ENCODE results near the gene ADGRL2.
A peak's percentile ranks its signal among the peaks of the same experiment; 100 is the strongest.

Gene ADGRL2
- long read RNA-seq, donor 1, partial matches to known transcripts = 0 of 2 reads
- long read RNA-seq, donor 1, other reads (novel, unspliced or antisense) = 0 of 2 reads
- long read RNA-seq, donor 2, partial matches to known transcripts = 5 of 5 reads
- long read RNA-seq, donor 2, other reads (novel, unspliced or antisense) = 0 of 5 reads
- long read RNA-seq, donor 3, partial matches to known transcripts = 7 of 7 reads
- long read RNA-seq, donor 3, other reads (novel, unspliced or antisense) = 0 of 7 reads
- long read RNA-seq, donor 4, partial matches to known transcripts = 11 of 20 reads
- long read RNA-seq, donor 4, other reads (novel, unspliced or antisense) = 9 of 20 reads
- long read RNA-seq, donor 5, partial matches to known transcripts = 10 of 10 reads
- long read RNA-seq, donor 5, other reads (novel, unspliced or antisense) = 0 of 10 reads
- long read RNA-seq, donor 6, partial matches to known transcripts = 79 of 92 reads
- long read RNA-seq, donor 6, other reads (novel, unspliced or antisense) = 13 of 92 reads
- long read RNA-seq, donor 7, partial matches to known transcripts = 48 of 58 reads
- long read RNA-seq, donor 7, other reads (novel, unspliced or antisense) = 9 of 58 reads
- long read RNA-seq, donor 8, partial matches to known transcripts = 0 of 2 reads
- long read RNA-seq, donor 8, other reads (novel, unspliced or antisense) = 0 of 2 reads

DNA sequence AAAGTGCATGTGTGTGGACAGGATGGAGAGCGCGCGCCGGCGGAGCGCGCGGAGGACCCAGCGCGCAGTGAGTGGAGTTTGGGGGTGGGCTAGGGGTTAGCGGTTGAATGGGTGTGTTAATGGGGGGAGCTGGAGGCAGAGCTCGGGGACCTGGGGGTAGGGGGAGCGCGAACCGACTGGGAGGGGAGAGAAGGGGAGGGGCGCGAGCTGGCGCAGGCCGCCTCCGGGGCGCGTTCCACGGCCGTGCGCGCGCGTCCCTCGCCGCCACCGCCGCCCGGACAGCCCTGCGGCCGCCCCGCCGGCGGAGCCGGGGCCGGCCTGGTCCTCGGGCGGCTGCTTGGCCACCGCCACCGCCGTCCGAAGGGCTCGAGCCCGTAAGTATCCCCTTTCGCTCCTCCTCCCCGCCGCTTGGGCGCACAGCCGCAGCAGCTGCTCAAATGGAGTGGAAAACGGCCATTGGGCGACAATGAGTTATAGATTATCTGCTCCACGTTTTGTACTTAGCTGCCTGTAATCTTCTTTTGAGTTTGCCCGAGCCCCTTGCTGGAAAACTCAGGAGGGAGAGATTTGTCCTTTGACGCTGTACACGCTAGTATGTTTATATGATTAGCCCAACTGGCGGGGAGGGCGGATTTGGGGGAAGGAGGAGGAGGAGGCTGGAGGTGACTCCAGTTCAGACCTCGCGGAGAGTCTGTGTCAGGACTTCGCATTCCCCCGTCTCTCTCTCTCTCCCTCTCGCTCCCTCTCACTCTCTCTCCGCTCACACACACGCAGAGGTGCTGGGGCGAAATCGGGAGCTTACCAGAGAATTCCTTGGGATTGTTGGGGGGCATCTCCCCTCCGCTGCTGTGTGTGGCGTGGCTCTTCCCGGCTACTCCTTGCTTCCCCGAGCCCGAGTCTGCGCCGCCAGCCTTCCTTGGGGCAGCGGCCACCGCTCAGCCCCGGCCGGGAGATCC lies at the start of gene ADGRL2:
TSS of gene ADGRL2 (plus strand) at position 240 of the 956 bp plus-strand sequence. CDS start 36,051 bp downstream, outside the sequence.
- peak; percentile 95 for DNase-seq

DNA sequence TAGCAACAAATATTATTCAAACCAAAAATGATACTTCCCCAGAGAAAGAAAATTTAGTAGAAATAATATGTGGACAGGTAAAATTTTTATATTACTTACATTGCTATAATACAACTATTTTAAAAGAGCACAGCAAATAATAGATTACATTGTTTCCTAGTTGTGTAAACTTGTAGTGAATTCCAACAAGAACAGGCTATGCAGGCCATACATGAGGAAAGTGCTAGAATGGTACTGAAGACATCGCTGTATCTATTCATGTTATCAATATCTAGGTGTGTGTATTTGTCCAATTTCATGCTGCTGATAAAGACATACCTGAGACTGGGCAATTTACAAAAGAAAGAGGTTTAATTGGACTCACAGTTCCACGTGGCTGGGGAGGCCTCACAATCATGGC lies 47.9 kb upstream of the ADGRL2 start:
- DNase-seq = no peak

DNA sequence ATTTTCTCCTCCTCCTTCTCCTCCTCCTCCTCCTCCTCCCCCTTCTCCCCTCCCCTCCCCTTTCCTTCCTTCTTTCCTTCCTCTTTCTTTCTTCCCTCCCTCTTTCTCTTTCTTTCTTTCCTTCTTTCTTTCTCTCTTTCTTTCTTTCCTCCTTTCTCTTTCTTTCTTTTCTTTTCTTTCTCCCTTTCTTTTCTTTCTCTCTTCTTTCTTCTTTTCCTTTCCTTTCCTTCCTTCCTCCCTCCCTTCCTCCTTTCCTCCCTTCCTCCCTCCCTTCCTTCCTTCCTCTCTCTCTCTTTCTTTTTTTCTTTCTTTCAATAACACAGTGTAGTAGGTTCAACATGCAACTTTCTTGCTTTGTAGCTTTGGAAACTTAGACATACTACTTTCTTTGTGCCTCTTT lies 46.3 kb upstream of the ADGRL2 start:
- no peak for DNase-seq

DNA sequence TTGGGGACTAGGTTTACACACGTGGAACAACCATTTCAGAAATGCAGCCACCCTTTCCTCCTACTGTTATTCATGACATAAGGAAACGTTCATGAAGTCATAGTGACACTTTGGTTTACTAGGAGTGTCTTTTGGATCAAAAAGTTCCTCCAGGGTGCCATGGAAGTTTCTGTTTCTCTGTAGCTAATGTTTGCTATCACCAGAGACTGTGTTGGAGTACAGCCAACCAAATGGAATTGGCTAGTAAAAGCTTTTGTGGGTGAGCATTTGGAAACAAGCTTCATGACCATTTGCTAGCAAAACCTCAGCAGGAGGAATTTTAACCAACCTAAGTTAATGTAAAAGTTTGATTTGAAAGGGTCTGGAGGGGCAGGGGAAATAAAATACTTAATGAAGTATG lies 43.9 kb upstream of the ADGRL2 start:
- no peak for DNase-seq

DNA sequence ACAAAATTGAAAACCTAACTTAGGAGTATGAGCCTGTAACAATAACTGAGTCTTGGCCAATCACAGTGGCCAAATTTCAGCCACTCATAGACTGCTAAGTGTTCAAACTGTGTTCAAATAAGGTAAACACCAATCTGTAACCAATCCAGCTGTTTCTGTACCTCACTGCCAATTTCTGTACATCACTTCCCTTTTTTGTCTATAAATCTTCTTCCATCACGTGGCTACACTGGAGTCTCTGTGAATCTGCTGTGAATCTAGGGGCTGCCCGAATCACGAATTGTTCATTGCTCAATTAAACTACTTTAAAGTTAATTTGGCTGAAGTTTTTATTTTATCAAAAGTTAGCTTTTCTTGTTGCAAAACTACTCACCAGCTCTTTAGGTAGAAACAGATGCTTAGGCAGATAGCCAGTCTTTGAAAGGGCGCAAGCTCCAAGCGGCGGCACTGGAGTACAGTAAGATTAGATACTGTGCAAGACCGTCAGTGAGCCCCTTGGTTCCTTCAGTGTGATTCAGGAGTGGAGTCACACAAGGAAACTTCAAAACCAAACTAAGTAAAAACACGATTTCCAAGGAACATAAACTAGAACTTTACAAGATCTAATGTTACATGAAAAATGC lies 43.2 kb upstream of the ADGRL2 start:
- no peak for DNase-seq

DNA sequence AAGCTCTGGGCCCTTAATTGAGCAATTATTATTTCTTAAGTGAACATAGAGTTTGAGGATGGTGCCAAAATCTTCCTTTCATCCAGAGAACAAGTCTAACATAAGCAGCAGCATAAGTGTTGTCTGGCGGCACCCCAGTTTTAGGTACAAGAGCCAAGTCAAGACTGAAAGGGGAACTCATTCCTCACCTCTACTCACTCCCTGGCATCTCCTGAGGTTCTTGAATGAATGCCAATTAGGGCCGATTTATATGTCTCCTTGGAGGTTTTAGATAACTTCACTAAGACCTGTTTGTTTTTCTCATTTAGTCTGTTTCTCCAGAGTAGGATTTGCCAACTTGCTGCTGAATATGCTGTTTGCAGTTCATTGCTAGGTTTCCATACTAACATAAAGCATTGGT lies 42.6 kb upstream of the ADGRL2 start:
- DNase-seq = no peak

DNA sequence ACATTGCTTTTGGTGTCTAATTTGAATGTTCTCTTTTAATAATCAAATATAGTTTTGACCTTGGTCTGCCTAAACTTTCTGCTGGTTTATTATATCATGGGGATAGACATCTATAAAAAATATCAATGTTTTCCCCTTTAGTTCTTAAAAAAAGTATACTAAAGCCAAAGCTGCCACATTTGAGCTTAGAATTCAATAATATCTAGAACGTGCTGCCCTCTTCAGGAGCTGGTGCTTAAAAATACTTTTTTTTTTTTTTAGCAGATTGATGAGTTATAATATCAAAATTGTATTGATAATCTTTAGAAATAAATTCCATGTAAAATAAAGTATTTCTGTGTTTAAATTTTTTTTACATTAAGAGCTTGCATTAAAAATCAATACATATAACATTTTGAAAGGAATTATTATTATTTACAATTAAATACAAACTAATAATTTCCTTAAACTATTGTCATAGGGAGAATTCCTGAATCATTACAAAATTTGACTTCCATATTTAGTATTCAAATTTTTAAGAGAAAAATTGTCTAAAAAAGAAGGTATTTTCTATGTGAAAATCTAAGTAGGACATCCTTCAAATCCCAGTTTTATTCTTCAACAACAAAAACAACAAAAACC lies 40.1 kb upstream of the ADGRL2 start:
- DNase-seq = no peak

DNA sequence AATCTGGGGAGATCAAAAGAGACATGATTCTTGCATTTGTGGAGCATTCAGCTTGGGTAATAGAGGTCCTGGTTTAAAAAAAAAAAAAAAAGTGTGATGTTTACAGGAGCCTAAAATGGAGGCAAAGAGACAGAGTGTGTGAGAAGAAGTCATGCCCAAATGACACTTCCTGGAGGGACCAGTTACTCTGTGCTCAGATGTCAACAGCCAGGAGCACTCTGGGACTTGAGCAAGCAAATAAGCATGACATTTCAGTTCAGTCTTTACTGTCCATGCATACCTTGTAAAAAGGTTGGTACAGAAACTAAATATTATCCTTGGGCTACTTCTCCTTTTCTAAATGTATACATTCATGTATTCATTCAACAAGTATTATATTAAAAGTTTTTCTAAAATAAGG lies 25.2 kb upstream of the ADGRL2 start:
- DNase-seq = no peak

DNA sequence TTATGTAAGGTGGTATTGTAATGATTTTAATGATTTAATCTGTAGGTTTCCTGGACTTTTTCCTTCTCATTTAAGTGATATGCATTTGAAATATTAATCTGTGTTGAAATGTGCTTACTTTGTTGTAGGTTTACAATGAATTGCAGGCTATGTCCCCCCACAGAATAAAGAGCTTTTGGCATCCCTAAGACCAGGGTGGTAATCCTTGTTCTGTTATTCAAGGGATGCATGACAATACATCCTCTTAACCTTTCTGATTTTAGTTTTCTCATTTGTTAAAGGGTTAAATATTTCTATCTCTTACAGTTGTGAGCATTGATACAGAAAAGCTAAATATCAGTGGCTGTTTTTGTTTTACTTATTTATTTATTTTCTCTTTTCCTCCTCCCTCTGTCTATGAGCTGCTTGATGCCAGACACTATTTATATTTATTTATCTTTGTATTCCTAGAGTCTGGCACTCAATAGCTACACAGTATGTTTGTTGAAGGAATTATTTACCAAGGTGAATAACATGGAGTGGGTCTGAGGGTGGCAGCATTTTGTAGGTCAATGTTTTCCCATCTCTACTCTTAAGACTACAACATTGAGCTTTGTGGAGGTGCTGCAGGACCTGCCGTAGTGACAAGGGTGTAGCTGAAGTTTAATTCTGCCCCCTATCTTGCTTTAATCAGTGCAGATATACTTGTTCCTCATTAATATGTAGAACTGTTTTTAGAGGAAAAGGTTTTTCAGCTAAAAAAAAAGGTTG lies 19.9 kb upstream of the ADGRL2 start:
- DNase-seq = no peak

DNA sequence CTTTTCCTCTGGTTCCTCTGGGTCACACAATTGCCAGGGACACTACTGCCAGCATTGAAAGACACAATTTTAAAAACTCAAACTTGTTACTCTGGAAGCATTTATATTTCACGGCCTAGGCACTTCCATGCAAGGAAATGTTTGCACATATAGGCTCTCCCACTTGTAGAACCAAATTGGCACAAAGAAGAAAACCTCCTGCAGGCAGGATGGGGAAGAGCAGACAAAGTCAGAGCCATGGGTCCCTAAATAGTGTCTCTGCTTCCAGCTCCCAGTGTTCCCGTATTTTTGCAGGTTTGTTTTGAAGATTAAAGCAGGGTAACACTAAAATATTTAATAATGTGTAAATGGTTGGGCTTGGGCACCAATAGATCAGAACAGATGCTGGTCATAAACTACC lies 19.0 kb upstream of the ADGRL2 start:
- DNase-seq = no peak

DNA sequence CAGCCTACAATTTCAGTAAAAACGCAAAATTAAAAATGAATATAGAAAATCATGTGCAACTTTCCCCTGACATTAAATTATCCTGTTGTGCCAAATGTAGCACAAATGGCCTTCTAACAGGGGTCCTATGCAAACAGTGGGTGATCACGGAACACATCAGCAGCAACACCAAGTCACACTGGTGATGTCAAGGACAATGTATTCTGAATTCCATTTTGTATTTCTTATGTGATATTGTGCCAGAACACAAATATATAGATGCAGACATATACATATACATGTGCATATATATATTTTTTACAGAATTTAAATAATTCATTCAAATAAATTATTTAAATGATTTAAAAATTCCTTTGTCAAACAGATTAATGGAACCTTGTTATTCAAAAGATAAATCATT lies 8.6 kb upstream of the ADGRL2 start:
- DNase-seq = no peak

DNA sequence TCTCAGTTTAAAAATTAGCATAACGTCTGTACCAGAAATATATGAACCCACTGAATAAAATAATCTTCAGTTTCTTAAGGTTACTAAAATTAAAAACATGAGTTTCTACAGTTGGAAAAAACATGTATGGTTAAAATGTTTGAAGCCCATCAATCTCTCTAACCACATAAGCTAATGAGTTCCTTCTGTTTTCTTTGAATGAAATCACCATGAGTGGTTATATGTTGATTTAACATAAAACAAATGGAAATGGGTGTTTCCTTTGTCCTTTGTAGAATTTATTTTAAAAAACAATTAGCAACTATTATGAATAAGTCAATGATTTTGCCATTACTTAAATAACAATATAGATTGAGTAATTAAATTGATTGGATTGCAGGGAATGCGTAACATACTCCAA lies 3.0 kb upstream of the ADGRL2 start:
- DNase-seq = no peak

DNA sequence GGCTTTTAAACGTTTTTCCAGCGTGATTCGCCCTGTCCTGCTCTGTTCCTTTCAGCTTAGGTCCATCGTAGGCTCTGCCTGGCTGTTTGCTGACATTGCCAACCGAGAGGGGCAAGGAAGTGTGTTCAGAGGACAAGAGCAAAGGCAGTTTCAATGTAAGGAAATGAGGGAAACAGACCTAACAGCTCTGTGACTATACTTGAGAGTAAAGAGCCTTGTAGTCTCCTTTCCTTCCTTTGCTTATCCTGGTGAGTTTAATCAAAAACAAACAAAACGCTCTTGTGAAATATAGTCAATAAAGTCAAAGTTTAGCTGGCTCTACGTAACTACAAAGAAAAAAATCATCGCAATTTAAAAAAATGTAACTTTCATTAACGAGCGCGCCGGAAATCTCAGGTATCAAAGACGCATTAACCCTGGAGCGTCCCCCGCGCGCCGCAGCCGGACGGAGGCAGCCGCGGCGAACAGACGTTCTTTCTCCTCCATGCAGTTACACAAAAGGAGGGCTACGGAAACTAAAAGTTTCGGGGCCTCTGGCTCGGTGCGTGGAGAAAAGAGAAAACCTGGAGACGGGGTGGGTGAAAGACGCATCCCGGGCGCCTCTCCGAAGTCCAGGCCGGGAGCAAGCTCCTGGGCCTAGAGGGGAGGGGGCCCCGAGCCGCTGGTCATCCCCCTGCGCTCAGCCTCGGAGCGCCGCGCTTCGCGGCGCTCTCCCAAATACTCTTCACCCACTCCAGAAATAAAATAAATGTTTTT lies 617 bp upstream of the ADGRL2 start:
- peak; percentile 98 for DNase-seq

DNA sequence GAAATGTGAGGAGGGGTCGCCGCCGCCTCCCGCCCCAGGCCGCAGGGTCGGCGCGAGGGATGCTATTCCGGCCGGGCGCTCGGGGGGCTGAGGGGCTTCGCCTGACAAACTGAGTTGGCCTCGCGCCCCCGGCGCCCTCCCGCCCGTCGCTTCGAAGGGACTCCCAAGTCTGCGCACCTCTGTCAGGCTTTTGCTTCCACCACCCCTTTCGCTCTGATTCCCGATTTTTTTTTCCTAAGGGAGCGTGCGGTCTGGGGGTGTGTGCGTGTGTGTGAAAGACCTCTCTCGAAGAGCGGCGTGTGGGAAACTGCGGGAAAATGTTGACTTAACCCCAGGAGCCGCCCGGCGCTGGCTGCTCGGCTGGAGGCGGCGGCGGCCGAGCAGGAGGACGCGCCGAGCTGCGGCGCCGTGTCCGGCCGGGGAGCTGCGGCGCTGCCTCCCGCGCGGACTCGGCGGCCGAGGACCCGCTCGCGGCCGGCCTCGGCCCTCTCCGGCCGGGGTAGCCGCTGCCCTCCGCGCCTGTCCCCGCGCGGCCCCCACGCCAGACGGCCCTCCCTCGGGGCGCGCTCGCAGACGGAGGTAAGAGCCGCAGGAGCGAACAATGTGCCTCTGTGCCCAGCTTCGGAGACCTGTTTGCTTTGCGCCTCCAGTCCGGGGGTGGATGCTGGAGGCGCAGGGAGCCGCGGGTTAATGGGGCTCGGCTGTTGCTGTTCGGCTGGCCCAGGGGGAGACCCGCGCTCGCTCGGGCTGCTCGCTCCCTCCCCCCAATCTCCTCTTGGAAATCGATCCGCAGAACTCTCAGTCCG lies 1.1 kb downstream of the ADGRL2 start:
- DNase-seq = peak; percentile 95

DNA sequence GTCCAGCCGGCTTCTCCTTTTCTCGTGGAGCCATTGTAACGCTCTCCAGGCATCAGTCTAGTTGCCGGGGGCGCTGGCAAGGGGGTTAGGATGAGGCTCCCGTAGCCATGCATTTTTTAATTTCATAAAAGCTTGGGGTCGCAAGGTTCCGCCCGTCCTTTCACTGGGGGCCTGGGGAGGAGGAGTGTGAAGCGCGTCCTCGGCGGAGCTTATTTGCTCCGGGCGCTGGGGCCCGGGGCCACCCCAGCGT lies 1.6 kb downstream of the ADGRL2 start:
- DNase-seq = no peak

DNA sequence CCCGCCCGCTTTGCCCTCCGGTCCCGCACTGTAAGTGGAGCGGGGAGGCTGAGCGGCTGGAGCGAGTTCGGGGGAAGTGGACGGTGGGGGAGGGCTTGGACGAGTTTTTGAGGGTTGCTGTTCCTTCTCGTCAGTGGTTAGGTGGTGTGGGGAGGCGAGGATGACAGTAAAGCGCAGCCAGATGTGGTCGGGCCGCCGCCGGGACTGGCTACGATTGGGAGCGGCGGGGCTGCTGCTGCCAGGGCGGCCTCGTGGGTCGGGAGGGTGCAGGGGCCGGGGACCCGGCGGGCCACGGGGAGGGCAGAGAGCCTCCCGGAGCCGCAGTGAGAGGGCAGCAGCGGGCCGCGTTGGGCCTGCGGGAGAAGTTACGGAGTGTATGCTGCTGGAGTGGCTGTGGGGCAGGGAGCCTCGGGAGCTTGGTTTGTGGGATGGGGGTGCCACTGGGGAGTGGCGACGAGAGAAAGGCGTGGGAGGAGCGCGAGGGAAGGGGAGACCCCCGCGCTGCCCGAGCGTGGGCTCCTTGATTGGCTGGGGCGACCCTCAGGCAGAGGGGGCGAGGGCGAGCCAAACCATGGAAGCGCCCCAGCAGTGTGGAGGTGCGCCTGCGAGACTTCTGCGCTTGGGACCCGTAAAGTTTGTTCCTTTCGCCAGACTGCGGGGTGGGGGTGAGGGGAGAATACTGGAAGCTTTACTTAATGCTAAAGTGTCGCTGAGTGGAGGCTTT lies 2.1 kb downstream of the ADGRL2 start:
- DNase-seq = peak; percentile 88

DNA sequence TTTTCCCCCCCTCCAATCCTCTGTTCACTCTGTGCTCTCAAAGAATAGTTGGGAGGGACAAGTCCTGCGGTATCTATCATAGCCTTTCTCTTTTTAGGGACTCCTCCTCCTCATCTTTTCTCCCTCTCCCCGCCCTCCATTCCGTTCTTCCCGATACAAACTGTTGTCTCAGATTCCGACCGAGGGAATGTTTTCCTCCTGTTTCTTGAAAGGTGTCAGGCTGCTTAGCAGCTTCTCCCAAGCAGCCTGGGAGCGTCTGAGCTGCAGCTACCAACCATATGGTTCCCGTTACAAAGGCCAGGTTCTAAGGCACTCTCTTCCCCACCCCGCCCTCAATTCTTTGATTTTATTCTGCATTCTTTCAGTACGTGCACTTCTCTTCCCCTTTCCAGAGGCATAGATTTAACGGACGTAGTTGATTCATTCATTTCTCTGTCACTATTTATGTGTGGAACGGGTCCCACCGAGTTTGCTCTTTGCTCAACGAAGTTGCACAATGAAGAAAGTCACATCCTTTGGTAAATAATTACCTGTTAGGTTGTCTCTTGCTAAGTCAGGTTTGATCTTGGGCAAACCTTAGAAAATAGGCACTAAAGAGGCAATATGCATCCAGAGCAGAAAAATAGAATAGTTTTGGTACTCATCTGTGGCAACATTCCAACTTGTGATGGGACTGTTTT lies 2.8 kb downstream of the ADGRL2 start:
- no peak for DNase-seq

DNA sequence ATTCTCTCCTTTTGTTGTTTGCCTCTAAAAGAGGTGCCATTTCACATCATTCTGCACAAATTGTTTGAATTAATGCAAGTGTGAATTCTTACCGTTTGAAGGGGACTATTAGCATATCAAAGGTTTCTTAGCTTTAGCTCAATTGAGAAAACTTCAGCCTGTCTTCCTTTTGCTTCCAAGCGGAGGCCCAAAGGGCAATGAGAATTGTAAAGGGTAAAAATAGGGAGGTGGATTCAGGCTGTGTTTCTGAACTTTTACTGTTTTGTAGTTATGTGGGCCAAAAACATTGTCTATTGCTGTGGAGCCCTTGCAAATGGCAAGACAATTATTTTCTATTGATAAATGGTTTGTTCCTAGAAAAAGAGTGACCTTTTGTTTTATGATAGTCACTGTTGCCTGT lies 3.6 kb downstream of the ADGRL2 start:
- DNase-seq = peak; percentile 27
